Measurements from ENCODE around the gene TULP4. TPM values are rescaled to one million over a fixed set of nuclear protein-coding genes. Genes with fewer than 3 reads are reported as not detected.

TULP4 gene
- total RNA-seq, 1 experiment from 2014 or later: 52.8 TPM

DNA sequence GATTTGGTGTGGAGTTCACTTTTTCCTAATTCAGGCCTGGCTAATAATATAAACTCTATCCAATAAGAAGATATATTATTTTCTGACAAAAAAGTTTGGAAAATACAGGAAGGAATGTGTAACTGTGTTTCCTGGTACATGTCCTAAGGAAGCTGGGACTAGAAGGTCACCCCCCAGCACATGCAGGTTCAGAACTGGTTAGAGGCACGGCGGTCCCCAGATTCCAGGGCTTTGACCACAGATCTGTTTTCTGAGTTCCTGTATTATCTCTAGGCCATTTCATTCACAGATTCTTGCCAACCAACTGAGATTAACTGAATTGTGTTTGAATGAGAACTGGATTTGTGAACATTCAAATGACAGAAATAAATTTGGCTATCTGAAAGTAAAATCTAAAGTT lies 94.5 kb downstream of the TULP4 start (continued):
- no peak for TF ChIP-seq ZNF263 (CRISPR knock-in tag; IDR thresholded peaks at IDR 0.05; ENCODE audit: low read depth)
- TF ChIP-seq, protein P1, sequence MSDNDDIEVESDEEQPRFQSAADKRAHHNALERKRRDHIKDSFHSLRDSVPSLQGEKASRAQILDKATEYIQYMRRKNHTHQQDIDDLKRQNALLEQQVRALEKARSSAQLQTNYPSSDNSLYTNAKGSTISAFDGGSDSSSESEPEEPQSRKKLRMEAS (CRISPR knock-in tag; IDR thresholded peaks at IDR 0.05): no peak
- no peak for TF ChIP-seq ZNF232 (CRISPR knock-in tag; IDR thresholded peaks at IDR 0.05)
- TF ChIP-seq PRRX2 (CRISPR knock-in tag; IDR thresholded peaks at IDR 0.05): no peak
- TF ChIP-seq, protein P2, sequence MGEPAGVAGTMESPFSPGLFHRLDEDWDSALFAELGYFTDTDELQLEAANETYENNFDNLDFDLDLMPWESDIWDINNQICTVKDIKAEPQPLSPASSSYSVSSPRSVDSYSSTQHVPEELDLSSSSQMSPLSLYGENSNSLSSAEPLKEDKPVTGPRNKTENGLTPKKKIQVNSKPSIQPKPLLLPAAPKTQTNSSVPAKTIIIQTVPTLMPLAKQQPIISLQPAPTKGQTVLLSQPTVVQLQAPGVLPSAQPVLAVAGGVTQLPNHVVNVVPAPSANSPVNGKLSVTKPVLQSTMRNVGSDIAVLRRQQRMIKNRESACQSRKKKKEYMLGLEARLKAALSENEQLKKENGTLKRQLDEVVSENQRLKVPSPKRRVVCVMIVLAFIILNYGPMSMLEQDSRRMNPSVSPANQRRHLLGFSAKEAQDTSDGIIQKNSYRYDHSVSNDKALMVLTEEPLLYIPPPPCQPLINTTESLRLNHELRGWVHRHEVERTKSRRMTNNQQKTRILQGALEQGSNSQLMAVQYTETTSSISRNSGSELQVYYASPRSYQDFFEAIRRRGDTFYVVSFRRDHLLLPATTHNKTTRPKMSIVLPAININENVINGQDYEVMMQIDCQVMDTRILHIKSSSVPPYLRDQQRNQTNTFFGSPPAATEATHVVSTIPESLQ (CRISPR knock-in tag; IDR thresholded peaks at IDR 0.05): no peak
- no peak for TF ChIP-seq RORB (CRISPR knock-in tag; IDR thresholded peaks at IDR 0.05)
- TF ChIP-seq MYBL2 (CRISPR knock-in tag; IDR thresholded peaks at IDR 0.05): no peak
- no peak for TF ChIP-seq GTF2I (CRISPR knock-in tag; conservative IDR thresholded peaks at IDR 0.05)
- no peak for TF ChIP-seq NFE2L1 (CRISPR knock-in tag; IDR thresholded peaks at IDR 0.05)
- TF ChIP-seq, protein P3, sequence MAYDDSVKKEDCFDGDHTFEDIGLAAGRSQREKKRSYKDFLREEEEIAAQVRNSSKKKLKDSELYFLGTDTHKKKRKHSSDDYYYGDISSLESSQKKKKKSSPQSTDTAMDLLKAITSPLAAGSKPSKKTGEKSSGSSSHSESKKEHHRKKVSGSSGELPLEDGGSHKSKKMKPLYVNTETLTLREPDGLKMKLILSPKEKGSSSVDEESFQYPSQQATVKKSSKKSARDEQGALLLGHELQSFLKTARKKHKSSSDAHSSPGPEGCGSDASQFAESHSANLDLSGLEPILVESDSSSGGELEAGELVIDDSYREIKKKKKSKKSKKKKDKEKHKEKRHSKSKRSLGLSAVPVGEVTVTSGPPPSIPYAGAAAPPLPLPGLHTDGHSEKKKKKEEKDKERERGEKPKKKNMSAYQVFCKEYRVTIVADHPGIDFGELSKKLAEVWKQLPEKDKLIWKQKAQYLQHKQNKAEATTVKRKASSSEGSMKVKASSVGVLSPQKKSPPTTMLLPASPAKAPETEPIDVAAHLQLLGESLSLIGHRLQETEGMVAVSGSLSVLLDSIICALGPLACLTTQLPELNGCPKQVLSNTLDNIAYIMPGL (CRISPR knock-in tag; IDR thresholded peaks at IDR 0.05): no peak
- no peak for TF ChIP-seq NFATC4 (CRISPR knock-in tag; IDR thresholded peaks at IDR 0.05)
- TF ChIP-seq, protein P4, sequence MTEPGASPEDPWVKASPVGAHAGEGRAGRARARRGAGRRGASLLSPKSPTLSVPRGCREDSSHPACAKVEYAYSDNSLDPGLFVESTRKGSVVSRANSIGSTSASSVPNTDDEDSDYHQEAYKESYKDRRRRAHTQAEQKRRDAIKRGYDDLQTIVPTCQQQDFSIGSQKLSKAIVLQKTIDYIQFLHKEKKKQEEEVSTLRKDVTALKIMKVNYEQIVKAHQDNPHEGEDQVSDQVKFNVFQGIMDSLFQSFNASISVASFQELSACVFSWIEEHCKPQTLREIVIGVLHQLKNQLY (CRISPR knock-in tag; IDR thresholded peaks at IDR 0.05): no peak
- TF ChIP-seq TP53 (CRISPR knock-in tag; IDR thresholded peaks at IDR 0.05): no peak

DNA sequence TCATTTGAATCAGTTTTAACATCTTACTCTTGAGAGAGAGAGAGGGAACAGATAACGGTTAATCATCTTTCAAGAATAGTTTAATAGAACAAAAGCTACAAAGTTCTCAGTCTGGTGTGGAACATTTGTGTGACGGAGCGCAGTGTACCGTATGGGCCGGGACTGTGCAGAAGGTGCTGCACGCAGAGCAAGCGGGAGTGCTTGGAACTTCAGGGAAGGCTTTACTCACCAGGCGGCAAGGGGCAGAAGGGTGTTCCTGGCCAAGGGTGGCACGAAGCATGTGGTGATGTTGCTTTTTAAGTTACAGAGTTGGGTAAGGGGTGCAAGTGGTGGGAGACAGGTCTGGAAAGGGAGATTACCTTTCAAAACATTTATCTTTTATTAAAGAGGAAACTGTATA lies 95.7 kb downstream of the TULP4 start:
- ChIA-PET CTCF (interaction anchor here (0.9 kb wide), 1 partner anchor 88 kb away, joined by 3 read pairs; no protein-coding TSS in a partner anchor), POLR2A (no interaction called here)
- Mint-ChIP-seq H3K4me1 (peaks cover 24% of the 10 kb centered on the region), H3K27me3 (ENCODE audit: low read depth) (no peaks in the 10 kb centered on the region), H3K9me3 (peaks cover 10% of the 10 kb centered on the region), H3K36me3 (peaks cover 11% of the 10 kb centered on the region), H3K27ac (peak overlapping the region; percentile 61; the same call in 1 of the 2 replicates), H3K4me3 (no peak overlapping the region)
- no peak for ATAC-seq
- no peak for DNase-seq (ENCODE audit: low spot score)
- TF ChIP-seq IRF2 (CRISPR knock-in tag; IDR thresholded peaks at IDR 0.05; ENCODE audit: borderline replicate concordance, low read depth): no peak
- no peak for TF ChIP-seq GRHL2 (CRISPR knock-in tag; IDR thresholded peaks at IDR 0.05; ENCODE audit: insufficient replicate concordance, severe bottlenecking)
- TF ChIP-seq CBFB (CRISPR knock-in tag; IDR thresholded peaks at IDR 0.05; ENCODE audit: low read depth): no peak
- TF ChIP-seq, protein P5, sequence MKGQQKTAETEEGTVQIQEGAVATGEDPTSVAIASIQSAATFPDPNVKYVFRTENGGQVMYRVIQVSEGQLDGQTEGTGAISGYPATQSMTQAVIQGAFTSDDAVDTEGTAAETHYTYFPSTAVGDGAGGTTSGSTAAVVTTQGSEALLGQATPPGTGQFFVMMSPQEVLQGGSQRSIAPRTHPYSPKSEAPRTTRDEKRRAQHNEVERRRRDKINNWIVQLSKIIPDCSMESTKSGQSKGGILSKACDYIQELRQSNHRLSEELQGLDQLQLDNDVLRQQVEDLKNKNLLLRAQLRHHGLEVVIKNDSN (CRISPR knock-in tag; IDR thresholded peaks at IDR 0.05): no peak
- TF ChIP-seq, protein P6, sequence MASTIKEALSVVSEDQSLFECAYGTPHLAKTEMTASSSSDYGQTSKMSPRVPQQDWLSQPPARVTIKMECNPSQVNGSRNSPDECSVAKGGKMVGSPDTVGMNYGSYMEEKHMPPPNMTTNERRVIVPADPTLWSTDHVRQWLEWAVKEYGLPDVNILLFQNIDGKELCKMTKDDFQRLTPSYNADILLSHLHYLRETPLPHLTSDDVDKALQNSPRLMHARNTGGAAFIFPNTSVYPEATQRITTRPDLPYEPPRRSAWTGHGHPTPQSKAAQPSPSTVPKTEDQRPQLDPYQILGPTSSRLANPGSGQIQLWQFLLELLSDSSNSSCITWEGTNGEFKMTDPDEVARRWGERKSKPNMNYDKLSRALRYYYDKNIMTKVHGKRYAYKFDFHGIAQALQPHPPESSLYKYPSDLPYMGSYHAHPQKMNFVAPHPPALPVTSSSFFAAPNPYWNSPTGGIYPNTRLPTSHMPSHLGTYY (CRISPR knock-in tag; IDR thresholded peaks at IDR 0.05): no peak
- TF ChIP-seq, protein P7, sequence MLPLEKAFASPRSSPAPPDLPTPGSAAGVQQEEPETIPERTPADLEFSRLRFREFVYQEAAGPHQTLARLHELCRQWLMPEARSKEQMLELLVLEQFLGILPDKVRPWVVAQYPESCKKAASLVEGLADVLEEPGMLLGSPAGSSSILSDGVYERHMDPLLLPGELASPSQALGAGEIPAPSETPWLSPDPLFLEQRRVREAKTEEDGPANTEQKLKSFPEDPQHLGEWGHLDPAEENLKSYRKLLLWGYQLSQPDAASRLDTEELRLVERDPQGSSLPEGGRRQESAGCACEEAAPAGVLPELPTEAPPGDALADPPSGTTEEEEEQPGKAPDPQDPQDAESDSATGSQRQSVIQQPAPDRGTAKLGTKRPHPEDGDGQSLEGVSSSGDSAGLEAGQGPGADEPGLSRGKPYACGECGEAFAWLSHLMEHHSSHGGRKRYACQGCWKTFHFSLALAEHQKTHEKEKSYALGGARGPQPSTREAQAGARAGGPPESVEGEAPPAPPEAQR (CRISPR knock-in tag; IDR thresholded peaks at IDR 0.05): no peak
- TF ChIP-seq, protein P8, sequence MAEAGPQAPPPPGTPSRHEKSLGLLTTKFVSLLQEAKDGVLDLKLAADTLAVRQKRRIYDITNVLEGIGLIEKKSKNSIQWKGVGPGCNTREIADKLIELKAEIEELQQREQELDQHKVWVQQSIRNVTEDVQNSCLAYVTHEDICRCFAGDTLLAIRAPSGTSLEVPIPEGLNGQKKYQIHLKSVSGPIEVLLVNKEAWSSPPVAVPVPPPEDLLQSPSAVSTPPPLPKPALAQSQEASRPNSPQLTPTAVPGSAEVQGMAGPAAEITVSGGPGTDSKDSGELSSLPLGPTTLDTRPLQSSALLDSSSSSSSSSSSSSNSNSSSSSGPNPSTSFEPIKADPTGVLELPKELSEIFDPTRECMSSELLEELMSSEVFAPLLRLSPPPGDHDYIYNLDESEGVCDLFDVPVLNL (CRISPR knock-in tag; IDR thresholded peaks at IDR 0.05; ENCODE audit: borderline replicate concordance, low read depth): no peak
- TF ChIP-seq, protein P3 (CRISPR knock-in tag; IDR thresholded peaks at IDR 0.05): no peak
- TF ChIP-seq ZNF138 (CRISPR knock-in tag; conservative IDR thresholded peaks at IDR 0.05): no peak
- no peak for TF ChIP-seq HMGA2 (CRISPR knock-in tag; IDR thresholded peaks at IDR 0.05)
- TF ChIP-seq EMX1 (CRISPR knock-in tag; IDR thresholded peaks at IDR 0.05): no peak
- TF ChIP-seq TCF7 (CRISPR knock-in tag; IDR thresholded peaks at IDR 0.05; ENCODE audit: low read depth): no peak
- no peak for TF ChIP-seq NR2C2 (CRISPR knock-in tag; IDR thresholded peaks at IDR 0.05)
- no peak for TF ChIP-seq PRRX2 (CRISPR knock-in tag; IDR thresholded peaks at IDR 0.05)
- no peak for TF ChIP-seq TEAD1 (CRISPR knock-in tag; IDR thresholded peaks at IDR 0.05)
- TF ChIP-seq TP53 (CRISPR knock-in tag; IDR thresholded peaks at IDR 0.05): no peak
- TF ChIP-seq ESRRA (CRISPR knock-in tag; IDR thresholded peaks at IDR 0.05; ENCODE audit: borderline replicate concordance): no peak
